Measurements from ENCODE around the gene EXOC4.

The EXOC4 gene

DNA sequence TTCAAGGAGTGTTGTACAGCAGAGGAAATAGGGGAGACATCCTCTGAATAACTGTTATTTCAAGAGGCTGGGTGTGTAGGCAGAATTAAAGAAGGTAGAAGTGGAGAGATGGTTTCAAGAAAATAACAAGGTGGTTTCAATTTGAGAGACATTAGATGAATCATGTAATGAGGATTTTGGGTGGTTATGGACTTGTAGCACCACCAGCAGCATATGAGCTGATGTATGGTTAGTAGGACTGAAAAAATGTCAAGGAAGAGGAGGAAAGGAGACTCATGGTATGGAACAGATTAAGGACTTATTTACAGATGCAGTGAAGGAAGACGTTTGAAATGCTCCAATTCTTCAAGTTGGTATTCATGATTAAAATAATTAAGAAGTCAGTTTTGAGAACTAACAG, 166.2 kb downstream of the EXOC4 start:
- no peak overlapping the region for H3K4me2 ChIP-seq

GRCh38 chr7:133423618-133424017, 170.7 kb downstream of the EXOC4 start:
- Histone ChIP-seq H3K27ac (no peak overlapping the region), H3K27me3 (no peaks in the 10 kb centered on the region), H3K4me3 (no peak overlapping the region), H3K9ac (no peak overlapping the region), H3K36me3 (peaks cover 14 to 38% (median 22%) of the 10 kb centered on the region in 11 experiments; a peak in 21 of 22 replicates), H3K4me1 (no peaks in the 10 kb centered on the region), H3K4me2 (no peak overlapping the region), H3K9me3 (replicated peaks in 1 of 11) (peaks cover 8 to 29% (median 11%) of the 10 kb centered on the region in 11 experiments), H4K20me1 (peaks cover 0 to 35% (median 0%) of the 10 kb centered on the region in 11 experiments; a peak in 3 of 22 replicates)
- no peak for TF ChIP-seq Cebpa-rat (IDR thresholded peaks at IDR 0.05)

More for the DNA sequence above, 166.2 kb downstream of the EXOC4 start:
- Histone ChIP-seq H3K9ac (no peak overlapping the region), H3K27me3 (no peaks in the 10 kb centered on the region), H3K4me1 (no peaks in the 10 kb centered on the region), H3K4me3 (no peak overlapping the region), H4K20me1 (peaks cover 0 to 45% (median 0%) of the 10 kb centered on the region in 11 experiments; a peak in 3 of 22 replicates), H3K36me3 (peaks cover 6 to 29% (median 8%) of the 10 kb centered on the region in 11 experiments; a peak in 20 of 22 replicates), H3K9me3 (replicated peaks in 1 of 11) (peaks cover 8 to 13% (median 8%) of the 10 kb centered on the region in 11 experiments), H3K27ac (no peak overlapping the region)
- no peak for TF ChIP-seq Cebpa-rat (IDR thresholded peaks at IDR 0.05)

- H3K4me3 ChIP-seq, result no peak overlapping the region
- H3K27ac ChIP-seq, result no peak overlapping the region
- H3K9me3 ChIP-seq (replicated peaks in 1 of 11), result peaks cover 7 to 24% (median 10%) of the 10 kb centered on the region in 11 experiments
- H3K9ac ChIP-seq, result no peak overlapping the region
- H3K36me3 ChIP-seq, result peaks cover 14 to 40% (median 21%) of the 10 kb centered on the region in 11 experiments; a peak in 21 of 22 replicates
- no peaks in the 10 kb centered on the region for H3K27me3 ChIP-seq
- H4K20me1 ChIP-seq, result peaks cover 0 to 46% (median 0%) of the 10 kb centered on the region in 11 experiments; a peak in 7 of 22 replicates
- no peak overlapping the region for H3K4me2 ChIP-seq
- TF ChIP-seq Cebpa-rat (IDR thresholded peaks at IDR 0.05), result no peak
- H3K4me1 ChIP-seq, result no peaks in the 10 kb centered on the region
Observed at GRCh38 chr7:133428326-133428725, 175.4 kb downstream of the EXOC4 start.

DNA sequence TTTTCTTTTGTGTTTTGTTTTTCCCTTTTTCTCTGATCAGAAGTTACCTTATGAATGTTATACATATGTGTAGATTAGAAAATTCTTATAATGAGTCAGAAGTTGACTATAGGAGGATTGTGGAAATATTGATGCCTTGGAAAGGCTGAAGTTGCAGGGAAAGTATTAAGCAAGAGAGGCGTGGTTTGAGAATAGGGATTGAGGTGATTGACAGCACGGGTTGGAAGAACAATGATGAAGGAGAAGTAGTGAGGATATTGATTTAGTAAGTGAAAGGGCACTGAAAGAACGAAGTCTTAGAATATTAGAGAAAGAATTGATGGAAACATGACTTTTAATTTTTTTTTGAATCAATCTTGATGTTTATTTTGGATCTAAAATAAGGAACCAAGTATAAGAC, 176.0 kb downstream of the EXOC4 start:
- Histone ChIP-seq H3K36me3 (peaks cover 9 to 34% (median 16%) of the 10 kb centered on the region in 11 experiments; a peak in 20 of 22 replicates), H3K9me3 (replicated peaks in 1 of 11) (peaks cover 1 to 19% (median 4%) of the 10 kb centered on the region in 11 experiments; a peak in 19 of 22 replicates), H3K4me2 (no peak overlapping the region), H3K4me1 (peaks cover 0 to 3% (median 0%) of the 10 kb centered on the region in 10 experiments; a peak in 2 of 20 replicates), H4K20me1 (peaks cover 0 to 51% (median 0%) of the 10 kb centered on the region in 11 experiments; a peak in 7 of 22 replicates), H3K9ac (no peak overlapping the region), H3K27ac (no peak overlapping the region), H3K27me3 (no peaks in the 10 kb centered on the region), H3K4me3 (no peak overlapping the region)
- TF ChIP-seq Cebpa-rat (IDR thresholded peaks at IDR 0.05), result no peak

DNA sequence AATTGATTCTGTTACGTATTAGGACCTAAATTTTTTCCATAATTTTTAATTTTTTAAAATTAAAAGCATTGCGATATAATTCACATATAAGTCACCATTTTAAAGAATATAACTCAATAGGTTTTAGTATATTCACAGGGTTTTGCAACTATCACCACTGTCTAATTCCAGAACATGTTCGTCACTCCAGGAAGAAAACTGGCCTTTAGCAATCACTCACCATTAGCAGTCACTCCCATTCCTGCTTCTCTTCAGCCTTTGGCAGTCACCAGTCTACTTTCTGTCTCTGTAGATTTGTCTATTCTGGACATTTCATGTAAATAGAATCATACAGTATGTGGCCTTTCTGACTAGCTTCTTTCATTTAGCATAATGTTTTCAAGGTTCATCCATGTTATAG, 176.5 kb downstream of the EXOC4 start:
- TF ChIP-seq Cebpa-rat (IDR thresholded peaks at IDR 0.05), result no peak

DNA sequence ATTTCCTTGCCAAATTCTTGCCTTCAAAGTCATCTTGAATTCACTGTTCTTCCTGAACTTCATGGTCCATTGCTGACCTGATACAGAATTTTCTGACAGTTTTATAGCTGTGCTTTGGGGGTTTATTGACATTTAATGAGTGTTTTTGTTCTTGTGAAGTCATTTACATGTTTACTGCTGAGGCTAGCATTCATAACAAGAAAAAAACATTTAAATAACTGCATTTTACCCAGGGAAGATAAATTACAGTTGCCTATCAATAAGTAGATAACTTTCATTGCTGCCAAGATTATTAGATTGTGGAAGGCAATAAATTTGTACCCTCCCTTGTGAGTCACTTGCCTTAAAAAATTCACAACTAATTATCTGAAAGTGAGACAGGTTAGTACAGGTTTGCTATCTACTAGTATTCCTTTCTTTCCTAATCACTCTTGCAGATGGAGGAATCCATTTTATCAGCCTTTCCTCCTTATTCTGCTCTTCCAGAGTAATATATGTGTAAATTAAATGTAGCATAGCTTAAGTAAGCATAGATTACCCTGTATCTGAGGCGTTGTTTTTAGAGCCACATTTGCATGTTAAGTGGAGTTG, 178.4 kb downstream of the EXOC4 start:
- no peak for TF ChIP-seq Cebpa-rat (IDR thresholded peaks at IDR 0.05)
- peaks cover 0 to 75% (median 0%) of the 10 kb centered on the region in 11 experiments; a peak in 7 of 22 replicates for H4K20me1 ChIP-seq

More for the DNA sequence above, 176.5 kb downstream of the EXOC4 start:
- Histone ChIP-seq H3K4me2 (no peak overlapping the region), H3K9ac (no peak overlapping the region), H3K9me3 (replicated peaks in 1 of 11) (peaks cover 0 to 15% (median 0%) of the 10 kb centered on the region in 11 experiments; a peak in 5 of 22 replicates), H3K4me3 (no peak overlapping the region), H3K36me3 (peaks cover 4 to 29% (median 11%) of the 10 kb centered on the region in 11 experiments; a peak in 16 of 22 replicates), H3K4me1 (peaks cover 0 to 8% (median 0%) of the 10 kb centered on the region in 10 experiments; a peak in 2 of 20 replicates), H3K27me3 (no peaks in the 10 kb centered on the region), H3K27ac (no peak overlapping the region), H4K20me1 (peaks cover 0 to 56% (median 0%) of the 10 kb centered on the region in 11 experiments; a peak in 7 of 22 replicates)

GRCh38 chr7:133433165-133433812, 180.4 kb downstream of the EXOC4 start:
- Histone ChIP-seq H3K9me3 (replicated peaks in 1 of 11) (no peaks in the 10 kb centered on the region), H3K9ac (no peak overlapping the region), H3K27me3 (no peaks in the 10 kb centered on the region), H3K4me2 (no peak overlapping the region), H4K20me1 (peaks cover 0 to 79% (median 0%) of the 10 kb centered on the region in 11 experiments; a peak in 7 of 22 replicates), H3K36me3 (peaks cover 0 to 8% (median 0%) of the 10 kb centered on the region in 11 experiments; a peak in 2 of 22 replicates), H3K4me3 (no peak overlapping the region), H3K4me1 (peaks cover 0 to 10% (median 0%) of the 10 kb centered on the region in 10 experiments; a peak in 2 of 20 replicates), H3K27ac (no peak overlapping the region)
- TF ChIP-seq Cebpa-rat (IDR thresholded peaks at IDR 0.05), result no peak

More for the DNA sequence above, 178.4 kb downstream of the EXOC4 start:
- Histone ChIP-seq H3K27ac (no peak overlapping the region), H3K9me3 (replicated peaks in 1 of 11) (no peaks in the 10 kb centered on the region), H3K9ac (no peak overlapping the region), H3K27me3 (no peaks in the 10 kb centered on the region), H3K4me2 (no peak overlapping the region), H3K36me3 (peaks cover 0 to 11% (median 0%) of the 10 kb centered on the region in 11 experiments; a peak in 2 of 22 replicates), H3K4me3 (no peak overlapping the region), H3K4me1 (peaks cover 0 to 10% (median 0%) of the 10 kb centered on the region in 10 experiments; a peak in 2 of 20 replicates)

GRCh38 chr7:133434246-133434865, 181.5 kb downstream of the EXOC4 start:
- no peaks in the 10 kb centered on the region for H3K9me3 ChIP-seq (replicated peaks in 1 of 11)
- H3K4me3 ChIP-seq, result no peak overlapping the region
- peaks cover 0 to 14% (median 0%) of the 10 kb centered on the region in 11 experiments; a peak in 4 of 22 replicates for H3K36me3 ChIP-seq
- no peak for TF ChIP-seq Cebpa-rat (IDR thresholded peaks at IDR 0.05)
- peaks cover 0 to 72% (median 0%) of the 10 kb centered on the region in 11 experiments; a peak in 7 of 22 replicates for H4K20me1 ChIP-seq
- H3K4me1 ChIP-seq, result peaks cover 0 to 10% (median 0%) of the 10 kb centered on the region in 10 experiments; a peak in 2 of 20 replicates
- peak overlapping the region in 1 of 11 experiments; percentile 38; a peak in 1 of 22 replicates for H3K4me2 ChIP-seq
- H3K9ac ChIP-seq, result no peak overlapping the region; a peak in 1 of 22 replicates
- H3K27me3 ChIP-seq, result no peaks in the 10 kb centered on the region
- H3K27ac ChIP-seq, result no peak overlapping the region
